Smooth muscle cell of the pulmonary artery (primary cell): Measurements from ENCODE around the gene LRBA. TPM values are rescaled to one million over a fixed set of nuclear protein-coding genes. Genes with fewer than 3 reads are reported as not detected.

Experiments
- total RNA-seq: library from RNA; depleted of rRNA; stranded (reverse); fragments of >200 nt; gene quantifications from 2 replicates; pipeline ENCODE4 v1.2.3, GENCODE V29; 2014

Gene LRBA, protein sequence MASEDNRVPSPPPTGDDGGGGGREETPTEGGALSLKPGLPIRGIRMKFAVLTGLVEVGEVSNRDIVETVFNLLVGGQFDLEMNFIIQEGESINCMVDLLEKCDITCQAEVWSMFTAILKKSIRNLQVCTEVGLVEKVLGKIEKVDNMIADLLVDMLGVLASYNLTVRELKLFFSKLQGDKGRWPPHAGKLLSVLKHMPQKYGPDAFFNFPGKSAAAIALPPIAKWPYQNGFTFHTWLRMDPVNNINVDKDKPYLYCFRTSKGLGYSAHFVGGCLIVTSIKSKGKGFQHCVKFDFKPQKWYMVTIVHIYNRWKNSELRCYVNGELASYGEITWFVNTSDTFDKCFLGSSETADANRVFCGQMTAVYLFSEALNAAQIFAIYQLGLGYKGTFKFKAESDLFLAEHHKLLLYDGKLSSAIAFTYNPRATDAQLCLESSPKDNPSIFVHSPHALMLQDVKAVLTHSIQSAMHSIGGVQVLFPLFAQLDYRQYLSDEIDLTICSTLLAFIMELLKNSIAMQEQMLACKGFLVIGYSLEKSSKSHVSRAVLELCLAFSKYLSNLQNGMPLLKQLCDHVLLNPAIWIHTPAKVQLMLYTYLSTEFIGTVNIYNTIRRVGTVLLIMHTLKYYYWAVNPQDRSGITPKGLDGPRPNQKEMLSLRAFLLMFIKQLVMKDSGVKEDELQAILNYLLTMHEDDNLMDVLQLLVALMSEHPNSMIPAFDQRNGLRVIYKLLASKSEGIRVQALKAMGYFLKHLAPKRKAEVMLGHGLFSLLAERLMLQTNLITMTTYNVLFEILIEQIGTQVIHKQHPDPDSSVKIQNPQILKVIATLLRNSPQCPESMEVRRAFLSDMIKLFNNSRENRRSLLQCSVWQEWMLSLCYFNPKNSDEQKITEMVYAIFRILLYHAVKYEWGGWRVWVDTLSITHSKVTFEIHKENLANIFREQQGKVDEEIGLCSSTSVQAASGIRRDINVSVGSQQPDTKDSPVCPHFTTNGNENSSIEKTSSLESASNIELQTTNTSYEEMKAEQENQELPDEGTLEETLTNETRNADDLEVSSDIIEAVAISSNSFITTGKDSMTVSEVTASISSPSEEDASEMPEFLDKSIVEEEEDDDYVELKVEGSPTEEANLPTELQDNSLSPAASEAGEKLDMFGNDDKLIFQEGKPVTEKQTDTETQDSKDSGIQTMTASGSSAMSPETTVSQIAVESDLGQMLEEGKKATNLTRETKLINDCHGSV (N-terminal part only)
- 51.9 and 58.8 TPM in 2 replicates for total RNA-seq

GRCh38 chr4:151014521-151015458 lies at the start of gene LRBA:
TSS of gene LRBA (minus strand) at chr4:151015284. CDS start at chr4:151014642, 642 bp downstream.

DNA sequence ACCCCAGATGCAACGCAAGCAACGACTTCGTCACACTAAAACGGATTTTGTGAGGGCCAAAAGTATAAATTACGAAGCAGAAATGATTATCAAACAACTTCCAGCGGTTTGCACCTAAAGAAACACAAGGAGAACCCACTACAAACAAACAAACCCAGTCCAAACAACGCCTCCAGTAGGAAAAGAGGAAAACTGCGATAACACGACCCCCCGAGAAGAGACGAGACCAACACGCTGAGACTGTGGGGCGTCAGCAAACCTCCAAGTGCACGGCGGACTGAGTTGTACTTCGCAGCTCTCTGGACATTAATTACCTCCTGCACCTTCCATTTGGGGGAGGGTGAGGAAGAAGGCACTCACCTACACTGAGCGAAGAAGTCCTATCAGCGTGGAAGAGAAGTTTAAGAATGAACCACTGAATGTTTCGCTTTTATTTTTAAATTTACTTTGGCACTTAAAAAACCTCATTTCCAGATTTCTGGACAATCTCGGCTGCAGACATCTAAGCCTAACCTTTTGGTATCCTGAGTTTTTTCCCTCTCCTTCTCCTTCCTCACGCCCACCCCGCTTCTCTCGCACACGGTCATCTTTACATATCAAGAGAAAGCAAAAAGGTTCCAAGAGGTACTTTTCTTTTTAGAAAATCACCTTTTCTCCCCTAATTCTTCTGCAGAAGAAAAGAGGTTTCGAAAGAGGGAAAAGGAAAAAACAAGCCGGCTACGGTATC lies 432.8 kb downstream of the LRBA start, which contains the start of gene MAB21L2:
MAB21L2 (plus strand) TSS at position 6 of the 727 bp plus-strand sequence. CDS start 879 bp downstream, outside the sequence.

Other genes starting within 250 kb of the LRBA start
- gene RPS3A, start 84.3 kb upstream of the LRBA start, total RNA-seq: 1,054 and 1,209 TPM in 2 replicates